HCT116 (cell line): ENCODE data around the gene MOV10L1.

ENCODE experiments used
- CTCF ChIP-seq, 3 experiments: fragments of 200-600 bp in 1 of 3; sonication (generic) in 1 of 3; IDR thresholded peaks in 2 of 3; conservative IDR thresholded peaks in 1 of 3; 2 replicates each; pipeline ENCODE4 v1.5.1; 2012 to 2017; ENCODE audit warnings: low read depth in 2 of 3, low read length in 2 of 3, antibody characterized with exemption in 1 of 3, borderline replicate concordance in 1 of 3, control low read depth in 1 of 3, mild to moderate bottlenecking in 1 of 3, mixed read lengths in 1 of 3, mixed run types in 1 of 3, moderate library complexity in 1 of 3; ENCODE audit not compliant: insufficient read depth in 1 of 3
- EZH2 ChIP-seq: fragments of 200-600 bp; sonication (generic); IDR thresholded peaks from 2 replicates; pipeline ENCODE4 v1.6.1; 2017; ENCODE audit warnings: antibody characterized with exemption, mixed run types
- POLR2A ChIP-seq: IDR thresholded peaks from 2 replicates; pipeline ENCODE4 v1.7.0; 2011; ENCODE audit warnings: borderline replicate concordance; ENCODE audit not compliant: insufficient read depth, insufficient read length; ENCODE audit errors: extremely low read depth
- SP1 ChIP-seq: IDR thresholded peaks from 2 replicates; pipeline ENCODE4 v1.6.1; 2012; ENCODE audit warnings: low read depth

- TF ChIP-seq CTCF (IDR thresholded peaks at IDR 0.05 in 2 of 3, conservative IDR thresholded peaks at IDR 0.05 in 1 of 3; ENCODE audit: borderline replicate concordance in 1 of 3, insufficient read depth in 1 of 3, low read depth in 2 of 3, low read length in 2 of 3) (no peak), SP1 (no peak), POLR2A (no peak), EZH2 (no peak)
Measured at GRCh38 chr22:50083462-50084079, 6.2 kb upstream of the MOV10L1 start.
